ENCODE measurements around the gene PTPRA. TPM values are rescaled to one million over a fixed set of nuclear protein-coding genes. Genes with fewer than 3 reads are reported as not detected.
A peak's percentile ranks its signal among the peaks of the same experiment; 100 is the strongest.

Gene PTPRA
- total and polyA plus RNA-seq, 2 of the 13 experiments (the other 11 are each of a cell fraction or from before 2014, with no cell fraction given) = 47.2 to 127 TPM

DNA sequence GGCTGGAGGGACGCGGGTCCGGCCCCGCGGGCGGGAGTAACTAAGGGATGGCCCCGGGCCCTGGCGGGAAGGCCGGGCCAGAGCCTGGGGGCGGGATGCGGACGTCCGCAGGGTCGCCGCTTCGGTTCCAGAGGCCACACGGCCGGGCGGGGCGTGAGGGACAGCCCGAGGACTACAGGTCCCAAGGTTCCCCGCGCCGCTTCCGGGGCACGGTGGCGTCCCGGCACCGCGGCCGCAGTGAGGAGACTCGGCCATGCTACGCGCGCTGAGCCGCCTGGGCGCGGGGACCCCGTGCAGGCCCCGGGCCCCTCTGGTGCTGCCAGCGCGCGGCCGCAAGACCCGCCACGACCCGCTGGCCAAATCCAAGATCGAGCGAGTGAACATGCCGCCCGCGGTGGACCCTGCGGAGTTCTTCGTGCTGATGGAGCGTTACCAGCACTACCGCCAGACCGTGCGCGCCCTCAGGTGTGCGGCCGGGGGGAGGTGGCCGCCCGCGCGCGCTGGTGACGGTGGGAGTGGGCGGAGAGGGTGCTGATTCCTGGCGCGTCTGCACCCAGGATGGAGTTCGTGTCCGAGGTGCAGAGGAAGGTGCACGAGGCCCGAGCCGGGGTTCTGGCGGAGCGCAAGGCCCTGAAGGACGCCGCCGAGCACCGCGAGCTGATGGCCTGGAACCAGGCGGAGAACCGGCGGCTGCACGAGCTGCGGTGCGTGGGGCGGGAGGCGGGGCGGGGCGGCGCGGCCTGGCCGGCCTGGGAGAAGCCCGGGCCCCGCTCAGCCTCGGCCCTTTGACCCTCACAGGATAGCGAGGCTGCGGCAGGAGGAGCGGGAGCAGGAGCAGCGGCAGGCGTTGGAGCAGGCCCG is 172.8 kb downstream of the PTPRA start, which contains the start of gene MRPS26 (continued):
- TF ChIP-seq MIER2 (CRISPR knock-in tag; IDR thresholded peaks at IDR 0.05) (peak; percentile 6; the same call in 1 of the 2 replicates), SOX5 (CRISPR knock-in tag; IDR thresholded peaks at IDR 0.05; ENCODE audit: borderline replicate concordance) (peak; percentile 58), RXRA (CRISPR knock-in tag; IDR thresholded peaks at IDR 0.05) (peak; percentile 76; the same call in 1 of the 2 replicates), THYN1 (CRISPR knock-in tag; IDR thresholded peaks at IDR 0.05; ENCODE audit: borderline replicate concordance, low read depth) (no peak; the same call in none of the 2 replicates), KAT8 (CRISPR knock-in tag; IDR thresholded peaks at IDR 0.05) (peak; percentile 89), ZNF740 (CRISPR knock-in tag; IDR thresholded peaks at IDR 0.05) (peak; percentile 70), ZIK1 (CRISPR knock-in tag; IDR thresholded peaks at IDR 0.05; ENCODE audit: borderline replicate concordance, low read depth) (peak; percentile 67; the same call in 1 of the 2 replicates), ZNF7 (CRISPR knock-in tag; IDR thresholded peaks at IDR 0.05) (0 out of 2 replicates have a peak, but pooled peaks have one; percentile 13), NR2F1 (CRISPR knock-in tag; IDR thresholded peaks at IDR 0.05) (peak in 1 of 2 experiments; percentile 7; a peak in 2 of 4 replicates), RFX5 (IDR thresholded peaks at IDR 0.05; ENCODE audit: low read depth, low read length) (no peak), ZBTB25 (CRISPR knock-in tag; IDR thresholded peaks at IDR 0.05) (peak; percentile 82), ZNF431 (CRISPR knock-in tag; IDR thresholded peaks at IDR 0.05; ENCODE audit: borderline replicate concordance, low read depth) (peak; percentile 91; the same call in 1 of the 2 replicates), FOXC1 (CRISPR knock-in tag; IDR thresholded peaks at IDR 0.05; ENCODE audit: borderline replicate concordance) (peak; percentile 93), ZNF891 (CRISPR knock-in tag; IDR thresholded peaks at IDR 0.05) (peak; percentile 88)
- TF ChIP-seq, protein P1, sequence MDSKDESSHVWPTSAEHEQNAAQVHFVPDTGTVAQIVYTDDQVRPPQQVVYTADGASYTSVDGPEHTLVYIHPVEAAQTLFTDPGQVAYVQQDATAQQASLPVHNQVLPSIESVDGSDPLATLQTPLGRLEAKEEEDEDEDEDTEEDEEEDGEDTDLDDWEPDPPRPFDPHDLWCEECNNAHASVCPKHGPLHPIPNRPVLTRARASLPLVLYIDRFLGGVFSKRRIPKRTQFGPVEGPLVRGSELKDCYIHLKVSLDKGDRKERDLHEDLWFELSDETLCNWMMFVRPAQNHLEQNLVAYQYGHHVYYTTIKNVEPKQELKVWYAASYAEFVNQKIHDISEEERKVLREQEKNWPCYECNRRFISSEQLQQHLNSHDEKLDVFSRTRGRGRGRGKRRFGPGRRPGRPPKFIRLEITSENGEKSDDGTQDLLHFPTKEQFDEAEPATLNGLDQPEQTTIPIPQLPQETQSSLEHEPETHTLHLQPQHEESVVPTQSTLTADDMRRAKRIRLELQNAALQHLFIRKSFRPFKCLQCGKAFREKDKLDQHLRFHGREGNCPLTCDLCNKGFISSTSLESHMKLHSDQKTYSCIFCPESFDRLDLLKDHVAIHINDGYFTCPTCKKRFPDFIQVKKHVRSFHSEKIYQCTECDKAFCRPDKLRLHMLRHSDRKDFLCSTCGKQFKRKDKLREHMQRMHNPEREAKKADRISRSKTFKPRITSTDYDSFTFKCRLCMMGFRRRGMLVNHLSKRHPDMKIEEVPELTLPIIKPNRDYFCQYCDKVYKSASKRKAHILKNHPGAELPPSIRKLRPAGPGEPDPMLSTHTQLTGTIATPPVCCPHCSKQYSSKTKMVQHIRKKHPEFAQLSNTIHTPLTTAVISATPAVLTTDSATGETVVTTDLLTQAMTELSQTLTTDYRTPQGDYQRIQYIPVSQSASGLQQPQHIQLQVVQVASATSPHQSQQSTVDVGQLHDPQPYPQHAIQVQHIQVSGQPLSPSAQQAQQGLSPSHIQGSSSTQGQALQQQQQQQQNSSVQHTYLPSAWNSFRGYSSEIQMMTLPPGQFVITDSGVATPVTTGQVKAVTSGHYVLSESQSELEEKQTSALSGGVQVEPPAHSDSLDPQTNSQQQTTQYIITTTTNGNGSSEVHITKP (CRISPR knock-in tag; IDR thresholded peaks at IDR 0.05; ENCODE audit: low read depth) = peak; percentile 41; the same call in 1 of the 2 replicates
- TF ChIP-seq, protein P2, sequence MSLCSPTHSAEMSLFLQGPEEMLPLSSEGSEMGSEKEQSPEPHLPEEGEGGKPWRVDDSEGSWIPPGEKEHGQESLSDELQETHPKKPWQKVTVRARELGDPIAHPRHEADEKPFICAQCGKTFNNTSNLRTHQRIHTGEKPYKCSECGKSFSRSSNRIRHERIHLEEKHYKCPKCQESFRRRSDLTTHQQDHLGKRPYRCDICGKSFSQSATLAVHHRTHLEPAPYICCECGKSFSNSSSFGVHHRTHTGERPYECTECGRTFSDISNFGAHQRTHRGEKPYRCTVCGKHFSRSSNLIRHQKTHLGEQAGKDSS (CRISPR knock-in tag; IDR thresholded peaks at IDR 0.05; ENCODE audit: borderline replicate concordance, low read depth) = peak; percentile 90
- TF ChIP-seq, protein P3, sequence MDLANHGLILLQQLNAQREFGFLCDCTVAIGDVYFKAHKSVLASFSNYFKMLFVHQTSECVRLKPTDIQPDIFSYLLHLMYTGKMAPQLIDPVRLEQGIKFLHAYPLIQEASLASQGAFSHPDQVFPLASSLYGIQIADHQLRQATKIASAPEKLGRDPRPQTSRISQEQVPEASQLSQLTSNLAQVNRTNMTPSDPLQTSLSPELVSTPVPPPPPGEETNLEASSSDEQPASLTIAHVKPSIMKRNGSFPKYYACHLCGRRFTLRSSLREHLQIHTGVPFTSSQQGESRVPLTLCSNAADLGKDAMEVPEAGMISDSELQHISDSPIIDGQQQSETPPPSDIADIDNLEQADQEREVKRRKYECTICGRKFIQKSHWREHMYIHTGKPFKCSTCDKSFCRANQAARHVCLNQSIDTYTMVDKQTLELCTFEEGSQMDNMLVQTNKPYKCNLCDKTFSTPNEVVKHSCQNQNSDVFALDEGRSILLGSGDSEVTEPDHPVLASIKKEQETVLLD (CRISPR knock-in tag; IDR thresholded peaks at IDR 0.05; ENCODE audit: low read depth) = peak; percentile 87
- TF ChIP-seq, protein P4, sequence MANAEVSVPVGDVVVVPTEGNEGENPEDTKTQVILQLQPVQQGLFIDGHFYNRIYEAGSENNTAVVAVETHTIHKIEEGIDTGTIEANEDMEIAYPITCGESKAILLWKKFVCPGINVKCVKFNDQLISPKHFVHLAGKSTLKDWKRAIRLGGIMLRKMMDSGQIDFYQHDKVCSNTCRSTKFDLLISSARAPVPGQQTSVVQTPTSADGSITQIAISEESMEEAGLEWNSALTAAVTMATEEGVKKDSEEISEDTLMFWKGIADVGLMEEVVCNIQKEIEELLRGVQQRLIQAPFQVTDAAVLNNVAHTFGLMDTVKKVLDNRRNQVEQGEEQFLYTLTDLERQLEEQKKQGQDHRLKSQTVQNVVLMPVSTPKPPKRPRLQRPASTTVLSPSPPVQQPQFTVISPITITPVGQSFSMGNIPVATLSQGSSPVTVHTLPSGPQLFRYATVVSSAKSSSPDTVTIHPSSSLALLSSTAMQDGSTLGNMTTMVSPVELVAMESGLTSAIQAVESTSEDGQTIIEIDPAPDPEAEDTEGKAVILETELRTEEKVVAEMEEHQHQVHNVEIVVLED (CRISPR knock-in tag; IDR thresholded peaks at IDR 0.05; ENCODE audit: borderline replicate concordance) = peak; percentile 97
